Mononuclear cell (primary cell): ENCODE results near the gene TAS1R3. TPM values are rescaled to one million over a fixed set of nuclear protein-coding genes. Genes with fewer than 3 reads are reported as not detected.

Experiments
- H3K27me3 ChIP-seq: 2 replicates; pipeline ENCODE4 v1.6.0; 2011; ENCODE audit warnings: low read length, control low read depth; ENCODE audit not compliant: insufficient read depth
- H3K4me1 ChIP-seq: 2 replicates; pipeline ENCODE4 v1.5.1; 2011; ENCODE audit warnings: mild to moderate bottlenecking, low read length, control low read depth; ENCODE audit not compliant: insufficient read depth
- H3K4me3 ChIP-seq: 2 replicates; pipeline ENCODE4 v1.5.1; 2011; ENCODE audit warnings: mild to moderate bottlenecking, low read length, moderate library complexity
- H3K9me3 ChIP-seq: 2 replicates; pipeline ENCODE4 v1.5.1; 2011; ENCODE audit warnings: low read depth, mild to moderate bottlenecking, control low read depth, low read length
- total RNA-seq: library from RNA; depleted of rRNA; stranded (reverse); fragments of >200 nt; gene quantifications from one replicate; pipeline ENCODE4 v1.2.3, GENCODE V29; 2012

The TAS1R3 gene
- total RNA-seq, 1 donor: 0.94 TPM

- no peaks in the 10 kb centered on the region for H3K9me3 ChIP-seq
- no peak overlapping the region for H3K4me3 ChIP-seq
- no peaks in the 10 kb centered on the region for H3K27me3 ChIP-seq
- H3K4me1 ChIP-seq: no peaks in the 10 kb centered on the region
These were observed 4.2 kb downstream of the TAS1R3 start for GRCh38 chr1:1335283-1335682.

GRCh38 chr1:1335792-1336248, 4.7 kb downstream of the TAS1R3 start:
- H3K27me3 ChIP-seq: no peaks in the 10 kb centered on the region
- H3K4me1 ChIP-seq: no peaks in the 10 kb centered on the region
- H3K9me3 ChIP-seq: no peaks in the 10 kb centered on the region
- no peak overlapping the region for H3K4me3 ChIP-seq

- Histone ChIP-seq H3K27me3 (no peaks in the 10 kb centered on the region), H3K4me1 (no peaks in the 10 kb centered on the region), H3K4me3 (no peak overlapping the region), H3K9me3 (no peaks in the 10 kb centered on the region)
These were observed 5.4 kb downstream of the TAS1R3 start for GRCh38 chr1:1336446-1336845.

GRCh38 chr1:1336931-1337792, 6.1 kb downstream of the TAS1R3 start:
- no peaks in the 10 kb centered on the region for H3K9me3 ChIP-seq
- no peaks in the 10 kb centered on the region for H3K27me3 ChIP-seq
- no peak overlapping the region for H3K4me3 ChIP-seq
- no peaks in the 10 kb centered on the region for H3K4me1 ChIP-seq

- Histone ChIP-seq H3K4me1 (no peaks in the 10 kb centered on the region), H3K4me3 (no peak overlapping the region), H3K9me3 (no peaks in the 10 kb centered on the region), H3K27me3 (no peaks in the 10 kb centered on the region)
These were observed 6.7 kb downstream of the TAS1R3 start for GRCh38 chr1:1337793-1338147.

- Histone ChIP-seq H3K4me3 (no peak overlapping the region), H3K27me3 (no peaks in the 10 kb centered on the region), H3K9me3 (no peaks in the 10 kb centered on the region), H3K4me1 (no peaks in the 10 kb centered on the region)
These were observed 7.2 kb downstream of the TAS1R3 start for GRCh38 chr1:1338278-1338677.

- Histone ChIP-seq H3K9me3 (no peaks in the 10 kb centered on the region), H3K4me1 (no peaks in the 10 kb centered on the region), H3K4me3 (no peak overlapping the region), H3K27me3 (no peaks in the 10 kb centered on the region)
These were observed 9.1 kb downstream of the TAS1R3 start for GRCh38 chr1:1340185-1340584.

- Histone ChIP-seq H3K9me3 (no peaks in the 10 kb centered on the region), H3K27me3 (no peaks in the 10 kb centered on the region), H3K4me3 (no peak overlapping the region), H3K4me1 (no peaks in the 10 kb centered on the region)
These were observed 9.9 kb downstream of the TAS1R3 start for GRCh38 chr1:1340791-1341548.

GRCh38 chr1:1341549-1342021, 10.5 kb downstream of the TAS1R3 start:
- H3K4me3 ChIP-seq: no peak overlapping the region
- no peaks in the 10 kb centered on the region for H3K4me1 ChIP-seq
- no peaks in the 10 kb centered on the region for H3K9me3 ChIP-seq
- no peaks in the 10 kb centered on the region for H3K27me3 ChIP-seq

- Histone ChIP-seq H3K27me3 (no peaks in the 10 kb centered on the region), H3K9me3 (no peaks in the 10 kb centered on the region), H3K4me3 (no peak overlapping the region), H3K4me1 (no peaks in the 10 kb centered on the region)
These were observed 11.0 kb downstream of the TAS1R3 start for GRCh38 chr1:1342061-1342562.

GRCh38 chr1:1342584-1343115, 11.6 kb downstream of the TAS1R3 start:
- Histone ChIP-seq H3K4me1 (peaks cover 5% of the 10 kb centered on the region), H3K9me3 (no peaks in the 10 kb centered on the region), H3K4me3 (no peak overlapping the region), H3K27me3 (no peaks in the 10 kb centered on the region)

- Histone ChIP-seq H3K4me3 (no peak overlapping the region), H3K9me3 (no peaks in the 10 kb centered on the region), H3K27me3 (no peaks in the 10 kb centered on the region), H3K4me1 (peaks cover 16% of the 10 kb centered on the region)
These were observed 12.8 kb downstream of the TAS1R3 start for GRCh38 chr1:1343811-1344421.

- H3K27me3 ChIP-seq: no peaks in the 10 kb centered on the region
- H3K9me3 ChIP-seq: no peaks in the 10 kb centered on the region
- H3K4me1 ChIP-seq: peaks cover 16% of the 10 kb centered on the region
- no peak overlapping the region for H3K4me3 ChIP-seq
These were observed 13.7 kb downstream of the TAS1R3 start for GRCh38 chr1:1344655-1345361.

- H3K9me3 ChIP-seq: no peaks in the 10 kb centered on the region
- H3K4me3 ChIP-seq: no peak overlapping the region
- no peaks in the 10 kb centered on the region for H3K27me3 ChIP-seq
These were observed 14.3 kb downstream of the TAS1R3 start for GRCh38 chr1:1345384-1345783.

More at GRCh38 chr1:1345384-1345783, 14.3 kb downstream of the TAS1R3 start:
- peaks cover 16% of the 10 kb centered on the region for H3K4me1 ChIP-seq
